ENCODE measurements around the gene SV2C. TPM values are rescaled to one million over a fixed set of nuclear protein-coding genes. Genes with fewer than 3 reads are reported as not detected.

The SV2C gene
- total RNA-seq, 1 experiment from 2014 or later: not detected

- POLR2A ChIA-PET: no interaction called here
- Histone ChIP-seq H3K9me3 (ENCODE audit: control insufficient read depth in 1 of 2, insufficient read depth in 1 of 2, low read depth in 1 of 2, low read length in 2 of 2) (no peaks in the 10 kb centered on the region), H3K27ac (ENCODE audit: low read depth, low read length) (no peak overlapping the region), H3K4me2 (ENCODE audit: low read length) (no peak overlapping the region), H3K9ac (ENCODE audit: low read length) (no peak overlapping the region), H3K4me1 (ENCODE audit: control insufficient read depth in 1 of 2, insufficient read depth in 2 of 2, low read length in 2 of 2) (peaks cover 5 to 19% of the 10 kb centered on the region in 2 experiments; a peak in 2 of 4 replicates), H3K27me3 (ENCODE audit: insufficient read depth, low read length) (peaks cover 14% of the 10 kb centered on the region; the same call in 1 of the 2 replicates), H3K36me3 (ENCODE audit: control insufficient read depth in 1 of 2, insufficient read depth in 2 of 2, low read length in 2 of 2) (no peaks in the 10 kb centered on the region), H3K9me2 (ENCODE audit: insufficient read depth) (no peaks in the 10 kb centered on the region), H3K4me3 (replicated peaks in 1 of 2; ENCODE audit: low read depth in 1 of 2, low read length in 2 of 2) (no peak overlapping the region), H2AFZ (ENCODE audit: low read depth, low read length, poor library complexity, severe bottlenecking) (no peak overlapping the region), H4K20me1 (ENCODE audit: insufficient read depth) (no peaks in the 10 kb centered on the region), H3K79me2 (ENCODE audit: insufficient read depth, low read length) (no peaks in the 10 kb centered on the region)
- intact Hi-C loops (cut with micrococcal nuclease): no loop called here
- ATAC-seq (no peak), DNase-seq (ENCODE audit: low read depth, low spot score) (no peak)
- CTCF ChIA-PET: no interaction called here
- RAD21 ChIA-PET (ENCODE audit: low non-redundant PET in 1 of 2, low total read pairs in 2 of 2, uncharacterized antibody in 2 of 2, unreplicated experiment in 2 of 2): no interaction called here
- no TSS peak for BruUV-seq (replicated peaks)
- TF ChIP-seq, protein P1, sequence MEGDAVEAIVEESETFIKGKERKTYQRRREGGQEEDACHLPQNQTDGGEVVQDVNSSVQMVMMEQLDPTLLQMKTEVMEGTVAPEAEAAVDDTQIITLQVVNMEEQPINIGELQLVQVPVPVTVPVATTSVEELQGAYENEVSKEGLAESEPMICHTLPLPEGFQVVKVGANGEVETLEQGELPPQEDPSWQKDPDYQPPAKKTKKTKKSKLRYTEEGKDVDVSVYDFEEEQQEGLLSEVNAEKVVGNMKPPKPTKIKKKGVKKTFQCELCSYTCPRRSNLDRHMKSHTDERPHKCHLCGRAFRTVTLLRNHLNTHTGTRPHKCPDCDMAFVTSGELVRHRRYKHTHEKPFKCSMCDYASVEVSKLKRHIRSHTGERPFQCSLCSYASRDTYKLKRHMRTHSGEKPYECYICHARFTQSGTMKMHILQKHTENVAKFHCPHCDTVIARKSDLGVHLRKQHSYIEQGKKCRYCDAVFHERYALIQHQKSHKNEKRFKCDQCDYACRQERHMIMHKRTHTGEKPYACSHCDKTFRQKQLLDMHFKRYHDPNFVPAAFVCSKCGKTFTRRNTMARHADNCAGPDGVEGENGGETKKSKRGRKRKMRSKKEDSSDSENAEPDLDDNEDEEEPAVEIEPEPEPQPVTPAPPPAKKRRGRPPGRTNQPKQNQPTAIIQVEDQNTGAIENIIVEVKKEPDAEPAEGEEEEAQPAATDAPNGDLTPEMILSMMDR (IDR thresholded peaks at IDR 0.05 in 2 of 3, conservative IDR thresholded peaks at IDR 0.05 in 1 of 3; ENCODE audit: borderline replicate concordance in 1 of 3, insufficient read depth in 1 of 3, low read depth in 2 of 3, low read length in 2 of 3): no peak
- TF ChIP-seq YY1 (IDR thresholded peaks at IDR 0.05; ENCODE audit: extremely low read depth, insufficient replicate concordance, low read depth, low read length) (no peak), ZFX (IDR thresholded peaks at IDR 0.05) (no peak), SRF (IDR thresholded peaks at IDR 0.05; ENCODE audit: low read depth) (no peak), TCF7L2 (IDR thresholded peaks at IDR 0.05; ENCODE audit: borderline replicate concordance, extremely low read depth, insufficient read depth, insufficient read length) (no peak), CEBPB (IDR thresholded peaks at IDR 0.05; ENCODE audit: low read depth) (no peak), ATF3 (IDR thresholded peaks at IDR 0.05) (no peak), ZNF274 (IDR thresholded peaks at IDR 0.05; ENCODE audit: low read depth, low read length) (no peak), FOSL1 (IDR thresholded peaks at IDR 0.05; ENCODE audit: low read depth) (no peak)
These were observed 317.3 kb downstream of the SV2C start for GRCh38 chr5:76400466-76400865.

Data from HCT116 (cell line).